ENCODE measurements around the gene COQ6.

The COQ6 gene

DNA sequence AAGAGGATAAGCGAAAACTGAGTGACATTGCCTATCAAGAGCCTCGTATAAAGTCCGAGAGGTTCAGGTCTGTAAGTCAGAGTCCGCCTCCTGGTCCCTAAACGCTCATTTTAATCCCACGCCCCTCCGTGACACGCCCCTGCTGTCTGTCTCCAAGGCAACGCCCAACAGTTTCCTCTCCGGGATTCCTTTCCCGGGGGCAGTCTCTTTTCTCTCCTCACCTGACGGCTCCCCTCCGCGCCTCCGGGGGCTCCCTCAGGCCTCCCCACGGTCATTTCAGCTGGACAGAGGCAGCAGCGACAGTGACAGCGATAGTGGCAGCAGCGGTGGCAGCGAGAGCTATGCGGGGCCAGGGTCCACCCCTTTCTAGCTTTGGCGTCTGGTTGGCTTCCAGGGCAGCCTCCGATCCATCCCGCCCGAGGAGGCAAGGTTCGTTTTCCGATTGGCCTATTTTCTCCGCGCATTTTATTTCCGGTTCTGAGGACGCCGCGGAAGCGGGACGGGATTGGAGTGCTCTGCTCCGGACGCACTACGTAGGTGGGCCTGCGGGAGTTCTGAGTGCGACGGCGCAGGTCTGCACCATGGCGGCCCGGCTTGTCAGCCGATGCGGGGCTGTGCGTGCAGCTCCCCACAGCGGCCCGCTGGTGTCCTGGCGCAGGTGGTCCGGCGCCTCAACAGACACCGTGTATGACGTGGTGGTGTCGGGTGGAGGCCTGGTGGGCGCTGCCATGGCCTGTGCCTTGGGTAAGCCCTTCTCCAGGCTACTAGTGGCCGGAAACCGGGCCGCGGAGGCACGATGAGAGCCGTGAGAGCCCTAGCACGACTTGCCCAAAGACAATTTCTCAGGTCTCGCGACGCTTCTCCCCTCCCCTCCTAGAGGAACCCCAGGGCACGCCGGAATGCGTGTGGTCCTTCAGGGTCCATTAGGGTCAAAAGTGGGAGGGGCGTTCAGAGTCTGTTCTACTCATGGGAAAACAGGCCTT is at the start of gene COQ6, which contains the start of gene FAM161B:
Gene COQ6, plus strand, starts transcription at position 551 of the 983 bp plus-strand sequence. Its CDS starts 31 bp downstream, at position 582.
Gene FAM161B, minus strand, starts transcription at position 343 of the 983 bp plus-strand sequence. Its CDS starts 68 bp downstream, at position 275.
- Histone ChIP-seq H3K36me3 (ENCODE audit: control insufficient read depth, insufficient read depth, low read length) (no peaks in the 10 kb centered on the region), H3K27ac (peak within 1 kb of the TSS; percentile 95), H3K4me2 (ENCODE audit: low read length) (peak within 1 kb of the TSS; percentile 96), H3K4me3 (ENCODE audit: low read depth, low read length) (peak within 1 kb of the TSS; percentile 97), H2AFZ (peak within 1 kb of the TSS; percentile 98), H3K79me2 (peaks cover 4% of the 10 kb centered on the region), H3K9ac (peak within 1 kb of the TSS; percentile 93), H3K9me3 (ENCODE audit: control insufficient read depth, low read length) (no peaks in the 10 kb centered on the region), H3K27me3 (ENCODE audit: control insufficient read depth, insufficient read depth, low read length) (no peaks in the 10 kb centered on the region), H3K4me1 (peaks cover 8% of the 10 kb centered on the region)
- TF ChIP-seq, protein P1, sequence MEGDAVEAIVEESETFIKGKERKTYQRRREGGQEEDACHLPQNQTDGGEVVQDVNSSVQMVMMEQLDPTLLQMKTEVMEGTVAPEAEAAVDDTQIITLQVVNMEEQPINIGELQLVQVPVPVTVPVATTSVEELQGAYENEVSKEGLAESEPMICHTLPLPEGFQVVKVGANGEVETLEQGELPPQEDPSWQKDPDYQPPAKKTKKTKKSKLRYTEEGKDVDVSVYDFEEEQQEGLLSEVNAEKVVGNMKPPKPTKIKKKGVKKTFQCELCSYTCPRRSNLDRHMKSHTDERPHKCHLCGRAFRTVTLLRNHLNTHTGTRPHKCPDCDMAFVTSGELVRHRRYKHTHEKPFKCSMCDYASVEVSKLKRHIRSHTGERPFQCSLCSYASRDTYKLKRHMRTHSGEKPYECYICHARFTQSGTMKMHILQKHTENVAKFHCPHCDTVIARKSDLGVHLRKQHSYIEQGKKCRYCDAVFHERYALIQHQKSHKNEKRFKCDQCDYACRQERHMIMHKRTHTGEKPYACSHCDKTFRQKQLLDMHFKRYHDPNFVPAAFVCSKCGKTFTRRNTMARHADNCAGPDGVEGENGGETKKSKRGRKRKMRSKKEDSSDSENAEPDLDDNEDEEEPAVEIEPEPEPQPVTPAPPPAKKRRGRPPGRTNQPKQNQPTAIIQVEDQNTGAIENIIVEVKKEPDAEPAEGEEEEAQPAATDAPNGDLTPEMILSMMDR (IDR thresholded peaks at IDR 0.05): peak; percentile 9

DNA sequence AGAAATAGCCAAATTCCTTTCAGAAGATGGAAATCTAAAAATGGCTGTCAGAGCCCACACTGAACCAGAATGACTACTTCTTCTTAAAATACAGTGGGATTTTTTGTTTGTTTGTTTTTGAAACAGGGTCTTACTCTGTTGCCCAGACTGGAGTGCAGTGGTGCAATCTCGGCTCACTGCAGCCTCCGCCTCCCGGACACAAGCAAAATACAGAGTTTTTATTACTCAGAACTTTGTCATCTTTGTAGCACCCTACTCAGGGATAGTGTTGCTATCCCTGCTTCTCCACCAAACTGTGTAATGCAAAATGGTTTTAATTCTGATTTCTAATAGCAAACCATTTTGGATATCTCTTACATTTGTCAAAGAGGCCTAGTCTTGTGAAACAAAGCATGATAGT is 47.1 kb upstream of the COQ6 start:
- Histone ChIP-seq H3K9ac (no peak overlapping the region), H3K36me3 (ENCODE audit: control insufficient read depth, insufficient read depth, low read length) (no peaks in the 10 kb centered on the region), H2AFZ (no peak overlapping the region), H3K4me2 (ENCODE audit: low read length) (no peak overlapping the region), H3K4me3 (ENCODE audit: low read depth, low read length) (no peak overlapping the region), H3K9me3 (ENCODE audit: control insufficient read depth, low read length) (no peaks in the 10 kb centered on the region), H3K27ac (no peak overlapping the region), H3K4me1 (no peaks in the 10 kb centered on the region), H3K27me3 (ENCODE audit: control insufficient read depth, insufficient read depth, low read length) (no peaks in the 10 kb centered on the region), H3K79me2 (peaks cover 6% of the 10 kb centered on the region)
- TF ChIP-seq, protein P1 (IDR thresholded peaks at IDR 0.05): no peak

DNA sequence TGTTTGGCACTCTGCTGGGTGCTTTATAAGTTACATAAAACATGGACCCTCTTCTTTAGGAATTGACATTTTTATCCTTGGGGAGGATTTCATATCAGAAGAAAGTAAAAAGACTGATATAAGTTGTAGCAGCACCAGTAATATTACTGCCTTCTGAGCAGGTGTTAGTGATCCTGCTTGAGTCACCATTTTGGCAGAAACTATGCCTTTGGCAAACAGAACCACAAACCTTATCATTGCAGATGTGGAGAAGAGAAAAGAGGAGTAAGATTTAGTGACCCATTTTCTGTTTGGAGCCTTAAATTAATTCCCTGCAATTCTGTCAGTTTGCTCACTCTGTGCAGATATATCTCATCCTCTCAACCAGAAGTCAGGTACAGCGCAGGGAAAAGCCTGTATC is 40.4 kb upstream of the COQ6 start:
- H3K4me1 ChIP-seq: no peaks in the 10 kb centered on the region
- no peak overlapping the region for H2AFZ ChIP-seq
- no peak overlapping the region for H3K4me3 ChIP-seq (ENCODE audit: low read depth, low read length)
- peaks cover 13% of the 10 kb centered on the region for H3K79me2 ChIP-seq
- no peak overlapping the region for H3K27ac ChIP-seq
- H3K36me3 ChIP-seq (ENCODE audit: control insufficient read depth, insufficient read depth, low read length): no peaks in the 10 kb centered on the region
- no peaks in the 10 kb centered on the region for H3K9me3 ChIP-seq (ENCODE audit: control insufficient read depth, low read length)
- TF ChIP-seq, protein P1 (IDR thresholded peaks at IDR 0.05): no peak
- no peak overlapping the region for H3K4me2 ChIP-seq (ENCODE audit: low read length)
- H3K27me3 ChIP-seq (ENCODE audit: control insufficient read depth, insufficient read depth, low read length): no peaks in the 10 kb centered on the region
- no peak overlapping the region for H3K9ac ChIP-seq

DNA sequence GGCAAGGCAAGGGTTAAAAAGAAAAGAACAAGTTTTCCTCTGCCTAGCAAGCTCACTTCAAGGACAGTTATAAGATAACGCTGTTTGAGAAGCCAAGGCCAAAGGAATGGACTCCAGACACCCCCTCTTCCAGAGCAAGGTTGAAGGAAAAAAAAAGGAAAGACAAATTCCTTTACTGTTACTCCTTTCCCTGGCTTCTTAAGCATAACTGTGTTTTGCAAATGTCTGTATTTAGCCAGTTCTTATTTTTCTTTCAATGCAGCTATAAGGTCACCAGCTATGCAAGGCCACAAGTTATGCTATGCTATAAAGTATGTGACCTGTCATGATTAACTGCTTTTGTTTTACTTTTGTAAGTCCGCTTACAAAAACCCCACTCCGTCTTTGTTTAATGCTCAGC is 36.8 kb upstream of the COQ6 start:
- TF ChIP-seq, protein P1 (IDR thresholded peaks at IDR 0.05): no peak
- Histone ChIP-seq H3K4me2 (ENCODE audit: low read length) (no peak overlapping the region), H3K4me3 (ENCODE audit: low read depth, low read length) (no peak overlapping the region), H3K79me2 (peaks cover 11% of the 10 kb centered on the region), H3K27ac (no peak overlapping the region), H2AFZ (no peak overlapping the region), H3K36me3 (ENCODE audit: control insufficient read depth, insufficient read depth, low read length) (no peaks in the 10 kb centered on the region), H3K9ac (no peak overlapping the region), H3K27me3 (ENCODE audit: control insufficient read depth, insufficient read depth, low read length) (no peaks in the 10 kb centered on the region), H3K9me3 (ENCODE audit: control insufficient read depth, low read length) (no peaks in the 10 kb centered on the region), H3K4me1 (no peaks in the 10 kb centered on the region)
